ENCODE results near the gene NOTCH2NLA. TPM values are rescaled to one million over a fixed set of nuclear protein-coding genes. Genes with fewer than 3 reads are reported as not detected.
"Not testable (repeated sequence)": the region's sequence is repeated elsewhere in the genome, so short reads cannot be mapped to it uniquely, and the experiment has no call there.

NOTCH2NLA gene
- total RNA-seq, 5 donors from 2014 or later (not counting 1 experiment from before 2014, with no cell fraction given) = 38.8 to 67.4 (median 53.0) TPM

GRCh38 chr1:146167740-146168139, 61.1 kb downstream of the NOTCH2NLA start:
- H3K27ac ChIP-seq (ENCODE audit: low read length); H3K4me1 Mint-ChIP-seq; POLR2A ChIA-PET; H3K36me3 ChIP-seq (ENCODE audit: control insufficient read depth in 2 of 2, extremely low read depth in 1 of 2, insufficient read depth in 1 of 2, low read length in 1 of 2); ATAC-seq (replicated peaks in 1 of 4); H3K9me3 Mint-ChIP-seq; H3K4me3 ChIP-seq (ENCODE audit: control insufficient read depth in 1 of 2, extremely low read depth in 1 of 2, low read length in 1 of 2); H3K4me1 ChIP-seq (ENCODE audit: control insufficient read depth in 1 of 2, extremely low read depth in 1 of 2, insufficient read depth in 2 of 2, low read length in 2 of 2); H3K27ac Mint-ChIP-seq; CTCF ChIA-PET; H3K27me3 ChIP-seq (replicated peaks in 1 of 2; ENCODE audit: control insufficient read depth in 2 of 2, extremely low read depth in 1 of 2, insufficient read depth in 2 of 2, low read length in 1 of 2); H3K27me3 Mint-ChIP-seq; H3K36me3 Mint-ChIP-seq; H3K9me3 ChIP-seq; DNase-seq; H3K4me3 Mint-ChIP-seq: not testable (repeated sequence)
- WGBS (ENCODE audit: insufficient coverage) = no CpG with 5 or more reads among the region's 1 CpG

GRCh38 chr1:146167273-146167672, 61.5 kb downstream of the NOTCH2NLA start:
- H3K27me3 ChIP-seq (replicated peaks in 1 of 2; ENCODE audit: control insufficient read depth in 2 of 2, extremely low read depth in 1 of 2, insufficient read depth in 2 of 2, low read length in 1 of 2); H3K4me3 ChIP-seq (ENCODE audit: control insufficient read depth in 1 of 2, extremely low read depth in 1 of 2, low read length in 1 of 2); H3K36me3 ChIP-seq (ENCODE audit: control insufficient read depth in 2 of 2, extremely low read depth in 1 of 2, insufficient read depth in 1 of 2, low read length in 1 of 2); H3K9me3 ChIP-seq; ATAC-seq (replicated peaks in 1 of 4); H3K27ac ChIP-seq (ENCODE audit: low read length); H3K36me3 Mint-ChIP-seq; H3K4me1 ChIP-seq (ENCODE audit: control insufficient read depth in 1 of 2, extremely low read depth in 1 of 2, insufficient read depth in 2 of 2, low read length in 2 of 2); H3K9me3 Mint-ChIP-seq; H3K27me3 Mint-ChIP-seq; DNase-seq; H3K4me3 Mint-ChIP-seq; CTCF ChIA-PET; H3K4me1 Mint-ChIP-seq; H3K27ac Mint-ChIP-seq; POLR2A ChIA-PET: not testable (repeated sequence)
- no CpG with 5 or more reads among the region's 1 CpG for WGBS (ENCODE audit: insufficient coverage)

- H3K4me3 Mint-ChIP-seq; ATAC-seq (replicated peaks in 1 of 4); H3K4me1 ChIP-seq (ENCODE audit: control insufficient read depth in 1 of 2, extremely low read depth in 1 of 2, insufficient read depth in 2 of 2, low read length in 2 of 2); H3K9me3 ChIP-seq; CTCF ChIA-PET; H3K36me3 Mint-ChIP-seq; H3K4me3 ChIP-seq (ENCODE audit: control insufficient read depth in 1 of 2, extremely low read depth in 1 of 2, low read length in 1 of 2); H3K27me3 ChIP-seq (replicated peaks in 1 of 2; ENCODE audit: control insufficient read depth in 2 of 2, extremely low read depth in 1 of 2, insufficient read depth in 2 of 2, low read length in 1 of 2); H3K27ac Mint-ChIP-seq; H3K27ac ChIP-seq (ENCODE audit: low read length); H3K27me3 Mint-ChIP-seq; H3K4me1 Mint-ChIP-seq; POLR2A ChIA-PET; H3K36me3 ChIP-seq (ENCODE audit: control insufficient read depth in 2 of 2, extremely low read depth in 1 of 2, insufficient read depth in 1 of 2, low read length in 1 of 2); H3K9me3 Mint-ChIP-seq: not testable (repeated sequence)
- WGBS (ENCODE audit: insufficient coverage) = no CpG with 5 or more reads among the region's 7 CpGs
- DNase-seq = peak in 2 of 35 experiments; percentile 0 to 21
These were observed 84.4 kb downstream of the NOTCH2NLA start, which contains the start of gene NBPF10 for GRCh38 chr1:146144465-146144864. NBPF10 (minus strand) TSS chr1:146144804; CDS start chr1:146144769, 35 bp downstream.

Other genes with a start within 250 kb of the NOTCH2NLA start
- gene TXNIP, start 232.4 kb downstream of the NOTCH2NLA start, total RNA-seq = 1,000 to 10,000 TPM in 1 of 5 donors, 100 to 1,000 TPM in 4; 721 to 2,117 (median 773) TPM
- not detected for gene HJV, start 207.3 kb downstream of the NOTCH2NLA start, total RNA-seq
- gene NBPF10, start 84.2 kb downstream of the NOTCH2NLA start, total RNA-seq = 1 to 10 TPM; 1.7 to 3.6 (median 2.4) TPM